MCF 10A (cell line): Measurements from ENCODE around the gene CCNYL1. TPM values are rescaled to one million over a fixed set of nuclear protein-coding genes. Genes with fewer than 3 reads are reported as not detected.

ENCODE experiments used
- BruUV-seq: library from RNA; stranded (reverse); fragments of 400-500 nt; replicated peaks from 2 replicates; lab custom pipeline; 2021; lab: Mats Ljungman, UMichigan
- CTCF ChIA-PET: fragments of 300-600 bp; sonication (Branson Sonifier 250); formaldehyde crosslinking; extraction: SDS; loops from one replicate; lab custom pipeline; 2021; ENCODE audit warnings: antibody characterized with exemption, inconsistent platforms; lab: Yijun Ruan, JAX
- POLR2A ChIA-PET: fragments of 300-600, 350-650 bp; sonication (Branson Sonifier 250); formaldehyde crosslinking; extraction: SDS; loops from one replicate; lab custom pipeline; 2020; ENCODE audit warnings: antibody characterized with exemption, inconsistent platforms; lab: Yijun Ruan, JAX
- DNase-seq: peaks from one replicate; pipeline ENCODE4 v3.0.0-alpha.2; 2018; ENCODE audit not compliant: unreplicated experiment
- H3K27ac Mint-ChIP-seq: one replicate; pipeline ENCODE4 v1.8.0; 2022; ENCODE audit warnings: mild to moderate bottlenecking, low read depth, mixed read lengths; ENCODE audit not compliant: unreplicated experiment
- H3K27me3 Mint-ChIP-seq: one replicate; pipeline ENCODE4 v1.8.0; 2022; ENCODE audit warnings: mixed read lengths; ENCODE audit not compliant: insufficient read depth, unreplicated experiment
- H3K36me3 Mint-ChIP-seq: one replicate; pipeline ENCODE4 v1.8.0; 2022; ENCODE audit warnings: mild to moderate bottlenecking, moderate library complexity, mixed read lengths; ENCODE audit not compliant: insufficient read depth, unreplicated experiment
- H3K4me1 Mint-ChIP-seq: one replicate; pipeline ENCODE4 v1.8.0; 2022; ENCODE audit warnings: mixed read lengths; ENCODE audit not compliant: insufficient read depth, unreplicated experiment
- H3K4me3 Mint-ChIP-seq: one replicate; pipeline ENCODE4 v1.8.0; 2022; ENCODE audit warnings: mild to moderate bottlenecking, moderate library complexity, mixed read lengths; ENCODE audit not compliant: unreplicated experiment
- H3K9me3 Mint-ChIP-seq: one replicate; pipeline ENCODE4 v1.8.0; 2022; ENCODE audit warnings: mixed read lengths; ENCODE audit not compliant: unreplicated experiment
- CTCF ChIP-seq: fragments of 200-600 bp; IDR thresholded peaks from one replicate; pipeline ENCODE4 v1.8.0; 2022; ENCODE audit warnings: antibody characterized with exemption, mild to moderate bottlenecking; ENCODE audit not compliant: unreplicated experiment
- intact Hi-C: fragments of 100-400 bp; cut with micrococcal nuclease; formaldehyde crosslinking; loops from 2 replicates; pipeline ENCODE4 v1.14.1; 2022
- total RNA-seq: library from RNA; stranded (reverse); gene quantifications from 2 replicates; pipeline ENCODE4 v1.2.3, GENCODE V29; 2022

CCNYL1 gene
- total RNA-seq, 1 experiment from 2014 or later = 19.7 TPM

DNA sequence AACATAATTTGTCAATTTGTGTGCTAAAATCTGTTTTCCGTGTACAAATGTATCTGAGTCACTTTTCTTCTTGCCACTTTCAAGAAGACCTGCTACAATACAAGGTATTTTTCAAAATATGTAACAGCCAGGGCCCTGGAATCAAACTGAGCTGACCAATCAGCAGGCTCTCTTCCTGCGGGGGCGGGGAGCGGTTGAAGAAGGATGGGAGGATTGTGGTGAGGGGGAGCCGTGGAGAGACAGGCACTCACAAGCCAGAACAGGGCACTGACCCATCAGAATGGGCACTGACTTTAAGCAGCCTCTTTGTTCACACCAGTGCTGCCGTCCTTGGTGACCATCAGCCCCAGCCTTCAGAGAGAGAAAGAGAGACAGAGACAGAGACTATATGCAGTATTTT is 40.6 kb upstream of the CCNYL1 start:
- ChIA-PET POLR2A (interaction anchor here (0.6 kb wide), 1 partner anchor 18 kb away, joined by 3 read pairs; no protein-coding TSS in a partner anchor), CTCF (no interaction called here)
- TF ChIP-seq CTCF = no peak
- no peak overlapping the region for H3K27ac Mint-ChIP-seq
- no peaks in the 10 kb centered on the region for H3K9me3 Mint-ChIP-seq
- no peak for DNase-seq
- no peaks in the 10 kb centered on the region for H3K4me1 Mint-ChIP-seq
- intact Hi-C loops = no loop called here
- no peak overlapping the region for H3K4me3 Mint-ChIP-seq
- no peaks in the 10 kb centered on the region for H3K36me3 Mint-ChIP-seq
- no peaks in the 10 kb centered on the region for H3K27me3 Mint-ChIP-seq
- no TSS peak for BruUV-seq

DNA sequence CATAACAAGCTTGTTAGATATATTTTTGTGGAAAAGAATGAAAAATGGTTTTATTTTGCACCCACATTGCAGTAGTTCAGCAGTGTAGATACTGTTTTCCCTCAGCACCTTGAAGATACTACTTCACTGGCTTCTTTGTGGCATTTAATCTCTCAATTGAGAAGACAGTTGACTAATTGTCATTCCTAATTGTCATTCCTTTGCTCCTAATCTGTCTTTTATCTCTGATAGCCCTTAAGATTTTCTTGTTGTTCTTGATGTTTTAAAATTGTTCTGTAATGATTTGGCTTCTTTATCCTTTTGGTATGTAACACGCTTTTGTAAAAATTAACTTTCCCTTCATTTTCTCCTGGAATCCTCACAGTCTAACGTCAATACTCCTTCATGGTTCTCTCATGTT is 38.0 kb upstream of the CCNYL1 start:
- Mint-ChIP-seq H3K4me3 (no peak overlapping the region), H3K36me3 (no peaks in the 10 kb centered on the region), H3K27me3 (no peaks in the 10 kb centered on the region), H3K27ac (no peak overlapping the region), H3K9me3 (no peaks in the 10 kb centered on the region), H3K4me1 (peaks cover 7% of the 10 kb centered on the region)
- DNase-seq = no peak
- ChIA-PET POLR2A (no interaction called here), CTCF (no interaction called here)
- TF ChIP-seq CTCF = no peak
- intact Hi-C loops = no loop called here
- no TSS peak for BruUV-seq

- no peak for TF ChIP-seq CTCF
- intact Hi-C loops = no loop called here
These were observed 37.1 kb upstream of the CCNYL1 start for GRCh38 chr2:207674266-207674774.

GRCh38 chr2:207674826-207675225 is 36.6 kb upstream of the CCNYL1 start:
- no peak overlapping the region for H3K4me3 Mint-ChIP-seq
- POLR2A ChIA-PET = no interaction called here
- CTCF ChIA-PET = no interaction called here
- no peaks in the 10 kb centered on the region for H3K9me3 Mint-ChIP-seq
- no peaks in the 10 kb centered on the region for H3K36me3 Mint-ChIP-seq
- intact Hi-C loops = no loop called here
- no peak overlapping the region for H3K27ac Mint-ChIP-seq
- BruUV-seq = no TSS peak
- no peaks in the 10 kb centered on the region for H3K27me3 Mint-ChIP-seq
- TF ChIP-seq CTCF = no peak
- DNase-seq = no peak
- H3K4me1 Mint-ChIP-seq = peaks cover 7% of the 10 kb centered on the region

More at GRCh38 chr2:207674266-207674774, 37.1 kb upstream of the CCNYL1 start:
- no TSS peak for BruUV-seq
- no peaks in the 10 kb centered on the region for H3K9me3 Mint-ChIP-seq
- no peak for DNase-seq
- no peaks in the 10 kb centered on the region for H3K27me3 Mint-ChIP-seq
- no peak overlapping the region for H3K4me3 Mint-ChIP-seq
- ChIA-PET CTCF (no interaction called here), POLR2A (no interaction called here)
- peaks cover 7% of the 10 kb centered on the region for H3K4me1 Mint-ChIP-seq
- no peaks in the 10 kb centered on the region for H3K36me3 Mint-ChIP-seq
- H3K27ac Mint-ChIP-seq = no peak overlapping the region
